Measurements from ENCODE around the gene KLHDC10.

GRCh38 chr7:130139193-130139960 lies 69.0 kb downstream of the KLHDC10 start:
- TF ChIP-seq CTCF (IDR thresholded peaks at IDR 0.05) (no peak), POLR2A (IDR thresholded peaks at IDR 0.05) (no peak)
